Keratinocyte (primary cell): ENCODE results near the gene DDX47. TPM values are rescaled to one million over a fixed set of nuclear protein-coding genes. Genes with fewer than 3 reads are reported as not detected.
"Not testable (repeated sequence)": the region's sequence is repeated elsewhere in the genome, so short reads cannot be mapped to it uniquely, and the experiment has no call there.

Experiments used
- DNase-seq: peaks from one replicate; pipeline ENCODE4 v3.0.0-alpha.2; 2011; ENCODE audit warnings: low read depth, missing footprints, low spot score
- FAIRE-seq: peaks from 2 replicates; lab custom pipeline; 2011; peaks lifted over from hg19 to GRCh38; lab: Jason Lieb, UNC
- H2AFZ ChIP-seq: 2 replicates; pipeline ENCODE4 v1.6.0; 2012; ENCODE audit warnings: low read length, control low read depth, inconsistent platforms; ENCODE audit not compliant: control insufficient read depth
- H3K27ac ChIP-seq: 2 replicates; pipeline ENCODE4 v1.5.1; 2011; ENCODE audit warnings: low read length; ENCODE audit not compliant: control insufficient read depth, insufficient read depth
- H3K27me3 ChIP-seq: 3 replicates; pipeline ENCODE4 v1.6.0; 2011; ENCODE audit warnings: low read length; ENCODE audit not compliant: control insufficient read depth, insufficient read depth; ENCODE audit errors: extremely low read depth
- H3K36me3 ChIP-seq, 2 experiments: 2 replicates in 1 of 2; 3 replicates in 1 of 2; pipeline ENCODE4 v1.5.1; 2011; ENCODE audit warnings: low read length in 2 of 2, mild to moderate bottlenecking in 1 of 2; ENCODE audit not compliant: control insufficient read depth in 2 of 2, insufficient read depth in 2 of 2; ENCODE audit errors: extremely low read depth in 1 of 2
- H3K4me1 ChIP-seq: 3 replicates; pipeline ENCODE4 v1.5.1; 2011; ENCODE audit warnings: low read length; ENCODE audit not compliant: control insufficient read depth, insufficient read depth; ENCODE audit errors: extremely low read depth
- H3K4me2 ChIP-seq: 3 replicates; pipeline ENCODE4 v1.6.0; 2011; ENCODE audit warnings: low read depth, low read length; ENCODE audit not compliant: control insufficient read depth, insufficient read depth; ENCODE audit errors: extremely low read depth
- H3K4me3 ChIP-seq, 3 experiments: fragments of 200-600 bp in 1 of 3; sonication (generic) in 1 of 3; 2 replicates in 2 of 3; 3 replicates in 1 of 3; pipeline ENCODE4 v1.5.1; 2011 to 2016; ENCODE audit warnings: low read length in 3 of 3, mild to moderate bottlenecking in 3 of 3, control low read depth in 2 of 3, inconsistent platforms in 1 of 3, low read depth in 1 of 3, mixed read lengths in 1 of 3, mixed run types in 1 of 3, moderate library complexity in 1 of 3; ENCODE audit not compliant: control insufficient read depth in 2 of 3, insufficient read depth in 2 of 3; ENCODE audit errors: extremely low read depth in 1 of 3
- H3K79me2 ChIP-seq: 2 replicates; pipeline ENCODE4 v1.6.0; 2012; ENCODE audit warnings: low read length; ENCODE audit not compliant: control insufficient read depth, insufficient read depth
- H3K9ac ChIP-seq: 3 replicates; pipeline ENCODE4 v1.6.0; 2011; ENCODE audit warnings: low read length; ENCODE audit not compliant: control insufficient read depth, insufficient read depth; ENCODE audit errors: extremely low read depth
- H3K9me1 ChIP-seq: 3 replicates; pipeline ENCODE4 v1.6.0; 2011; ENCODE audit warnings: low read length; ENCODE audit not compliant: control insufficient read depth, insufficient read depth; ENCODE audit errors: extremely low read depth
- H3K9me3 ChIP-seq: 2 replicates; pipeline ENCODE4 v1.5.1; 2012; ENCODE audit warnings: low read depth, low read length; ENCODE audit not compliant: control insufficient read depth
- H4K20me1 ChIP-seq: 3 replicates; pipeline ENCODE4 v1.6.0; 2011; ENCODE audit warnings: low read length; ENCODE audit not compliant: control insufficient read depth, insufficient read depth; ENCODE audit errors: extremely low read depth
- EZH2 ChIP-seq: IDR thresholded peaks from one replicate; pipeline ENCODE4 v1.6.1; 2012; ENCODE audit warnings: inconsistent platforms, mild to moderate bottlenecking, low read length, moderate library complexity
- dilution Hi-C: fragments of 300-500 bp; cut with MboI; formaldehyde crosslinking; loops from one replicate; pipeline ENCODE4 v1.7.0; 2020; ENCODE audit warnings: low sequenced_read_pairs; ENCODE audit not compliant: extremely low pct_ligation_motif_present
- polyA plus RNA-seq, 5 experiments: library from polyadenylated mRNA; depleted of rRNA in 3 of 5; stranded (reverse) in 3 of 5; stranded (forward) in 1 of 5; unstranded in 1 of 5; fragments of >200 nt; gene quantifications; 1 replicate in 1 of 5; 2 replicates in 3 of 5; 3 replicates in 1 of 5; pipeline versions ENCODE4 v1.2.1 to v1.2.3, GENCODE V29; 2011 to 2012; ENCODE audit warnings: missing spikeins in 2 of 5, low read depth in 1 of 5, low replicate concordance in 1 of 5
- TF ChIP-seq, protein P1 (sequence below), 3 experiments: IDR thresholded peaks in 1 of 3; conservative IDR thresholded peaks in 1 of 3; optimal IDR thresholded peaks in 1 of 3; 2 replicates in 2 of 3; 3 replicates in 1 of 3; pipeline versions ENCODE3 to v1.5.1; 2011; ENCODE audit warnings: low read length in 3 of 3, mild to moderate bottlenecking in 3 of 3, moderate library complexity in 2 of 3, control low read depth in 1 of 3, inconsistent platforms in 1 of 3; ENCODE audit not compliant: insufficient read depth in 2 of 3; ENCODE audit errors: extremely low read depth in 1 of 3

DDX47 gene
- polyA plus RNA-seq, 1 donor (not counting 4 experiments of a cell fraction or from before 2014, with no cell fraction given), result 90.2 TPM

- Histone ChIP-seq H3K9me3 (no peaks in the 10 kb centered on the region), H3K36me3 (peaks cover 4% of the 10 kb centered on the region in 2 experiments), H3K4me1 (peaks cover 52% of the 10 kb centered on the region), H3K4me2 (peak overlapping the region; percentile 26), H4K20me1 (no peaks in the 10 kb centered on the region), H3K79me2 (no peaks in the 10 kb centered on the region), H3K9me1 (no peaks in the 10 kb centered on the region), H3K27ac (peak overlapping the region; percentile 73), H3K9ac (peak overlapping the region; percentile 43), H2AFZ (no peak overlapping the region), H3K27me3 (no peaks in the 10 kb centered on the region), H3K4me3 (no peak overlapping the region)
- dilution Hi-C loops, result no loop called here
- TF ChIP-seq, protein P1, sequence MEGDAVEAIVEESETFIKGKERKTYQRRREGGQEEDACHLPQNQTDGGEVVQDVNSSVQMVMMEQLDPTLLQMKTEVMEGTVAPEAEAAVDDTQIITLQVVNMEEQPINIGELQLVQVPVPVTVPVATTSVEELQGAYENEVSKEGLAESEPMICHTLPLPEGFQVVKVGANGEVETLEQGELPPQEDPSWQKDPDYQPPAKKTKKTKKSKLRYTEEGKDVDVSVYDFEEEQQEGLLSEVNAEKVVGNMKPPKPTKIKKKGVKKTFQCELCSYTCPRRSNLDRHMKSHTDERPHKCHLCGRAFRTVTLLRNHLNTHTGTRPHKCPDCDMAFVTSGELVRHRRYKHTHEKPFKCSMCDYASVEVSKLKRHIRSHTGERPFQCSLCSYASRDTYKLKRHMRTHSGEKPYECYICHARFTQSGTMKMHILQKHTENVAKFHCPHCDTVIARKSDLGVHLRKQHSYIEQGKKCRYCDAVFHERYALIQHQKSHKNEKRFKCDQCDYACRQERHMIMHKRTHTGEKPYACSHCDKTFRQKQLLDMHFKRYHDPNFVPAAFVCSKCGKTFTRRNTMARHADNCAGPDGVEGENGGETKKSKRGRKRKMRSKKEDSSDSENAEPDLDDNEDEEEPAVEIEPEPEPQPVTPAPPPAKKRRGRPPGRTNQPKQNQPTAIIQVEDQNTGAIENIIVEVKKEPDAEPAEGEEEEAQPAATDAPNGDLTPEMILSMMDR (optimal IDR thresholded peaks at IDR 0.05 in 1 of 3, IDR thresholded peaks at IDR 0.05 in 1 of 3, conservative IDR thresholded peaks at IDR 0.05 in 1 of 3; ENCODE audit: extremely low read depth in 1 of 3, insufficient read depth in 2 of 3, low read length in 3 of 3), result no peak
- TF ChIP-seq EZH2, result no peak
- FAIRE-seq (peak; percentile 81), DNase-seq (no peak)
Observed at GRCh38 chr12:12839873-12840579, 26.9 kb downstream of the DDX47 start.

DNA sequence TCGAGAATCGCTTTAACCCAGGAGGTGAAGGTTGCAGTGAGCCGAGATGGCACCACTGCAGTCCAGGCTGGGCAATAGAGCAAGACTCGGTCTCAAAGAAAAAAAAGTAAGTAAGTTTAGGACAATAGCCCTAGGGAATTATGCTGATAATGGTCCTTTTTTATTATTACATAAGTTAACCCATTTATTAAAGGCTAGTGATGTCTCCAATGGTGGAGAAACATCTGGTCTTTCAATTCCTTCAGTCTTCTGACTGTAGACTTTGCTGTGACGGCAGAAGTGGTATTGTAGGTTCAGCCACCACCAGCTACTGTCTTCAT, 27.4 kb downstream of the DDX47 start:
- Histone ChIP-seq H3K27ac (no peak overlapping the region), H3K27me3 (no peaks in the 10 kb centered on the region), H3K9me3 (no peaks in the 10 kb centered on the region), H3K9me1 (no peaks in the 10 kb centered on the region), H3K4me3 (no peak overlapping the region), H3K9ac (no peak overlapping the region), H3K4me1 (peaks cover 49% of the 10 kb centered on the region), H4K20me1 (no peaks in the 10 kb centered on the region), H2AFZ (no peak overlapping the region), H3K79me2 (no peaks in the 10 kb centered on the region), H3K36me3 (peaks cover 4% of the 10 kb centered on the region in 2 experiments), H3K4me2 (no peak overlapping the region)
- dilution Hi-C loops, result no loop called here
- TF ChIP-seq, protein P1 (optimal IDR thresholded peaks at IDR 0.05 in 1 of 3, IDR thresholded peaks at IDR 0.05 in 1 of 3, conservative IDR thresholded peaks at IDR 0.05 in 1 of 3; ENCODE audit: extremely low read depth in 1 of 3, insufficient read depth in 2 of 3, low read length in 3 of 3), result no peak
- no peak for TF ChIP-seq EZH2
- DNase-seq (no peak), FAIRE-seq (no peak)

- dilution Hi-C loops, DNase-seq, FAIRE-seq, H2AFZ ChIP-seq, H4K20me1 ChIP-seq, H3K9me3 ChIP-seq, H3K9ac ChIP-seq, H3K27me3 ChIP-seq, H3K4me2 ChIP-seq, H3K27ac ChIP-seq, H3K36me3 ChIP-seq, H3K79me2 ChIP-seq, H3K4me3 ChIP-seq, H3K9me1 ChIP-seq: not testable (repeated sequence)
- H3K4me1 ChIP-seq, result peaks cover 40% of the 10 kb centered on the region
Observed at GRCh38 chr12:12841428-12841827, 28.3 kb downstream of the DDX47 start.
